Skeletal muscle tissue (tissue), 4 donors: ENCODE data around the gene HIVEP3. TPM values are rescaled to one million over a fixed set of nuclear protein-coding genes. Genes with fewer than 3 reads are reported as not detected.
A peak's percentile ranks its signal among the peaks of the same experiment; 100 is the strongest.

Experiments
- H3K27ac ChIP-seq: one replicate; pipeline ENCODE4 v1.7.0; 2013; ENCODE audit warnings: mild to moderate bottlenecking, low read depth, low read length, inconsistent platforms
- H3K27me3 ChIP-seq, 3 donors: one replicate each; pipeline ENCODE4 v1.7.0; 2013; ENCODE audit warnings: low read length in 3 of 3; ENCODE audit not compliant: control insufficient read depth in 3 of 3, insufficient read depth in 3 of 3
- H3K36me3 ChIP-seq, 3 donors: one replicate each; pipeline ENCODE4 v1.7.0; 2013; ENCODE audit warnings: low read length in 3 of 3; ENCODE audit not compliant: control insufficient read depth in 3 of 3, insufficient read depth in 3 of 3
- H3K4me1 ChIP-seq, 3 donors: one replicate each; pipeline ENCODE4 v1.7.0; 2013; ENCODE audit warnings: low read length in 3 of 3, mild to moderate bottlenecking in 3 of 3; ENCODE audit not compliant: control insufficient read depth in 3 of 3, insufficient read depth in 3 of 3
- H3K4me3 ChIP-seq, 3 donors: one replicate each; pipeline ENCODE4 v1.7.0; 2013; ENCODE audit warnings: low read length in 3 of 3
- H3K9ac ChIP-seq, 3 donors: one replicate each; pipeline ENCODE4 v1.7.0; 2013; ENCODE audit warnings: low read length in 3 of 3, mild to moderate bottlenecking in 3 of 3, moderate library complexity in 2 of 3, low read depth in 1 of 3
- H3K9me3 ChIP-seq, 3 donors: one replicate each; pipeline ENCODE4 v1.7.0; 2013; ENCODE audit warnings: low read length in 3 of 3; ENCODE audit not compliant: control insufficient read depth in 3 of 3
- total RNA-seq: library from RNA; depleted of rRNA; stranded (reverse); fragments of >200 nt; gene quantifications from one replicate; pipeline ENCODE4 v1.2.3, GENCODE V29; 2014
- donor health status: Osteomylitis.

The HIVEP3 gene
- total RNA-seq, 1 donor from 2014 or later = 0.52 TPM

- H3K27ac ChIP-seq = no peak overlapping the region
- H3K9ac ChIP-seq = no peak overlapping the region
Observed at GRCh38 chr1:41691424-41691823, 227.3 kb downstream of the HIVEP3 start.

DNA sequence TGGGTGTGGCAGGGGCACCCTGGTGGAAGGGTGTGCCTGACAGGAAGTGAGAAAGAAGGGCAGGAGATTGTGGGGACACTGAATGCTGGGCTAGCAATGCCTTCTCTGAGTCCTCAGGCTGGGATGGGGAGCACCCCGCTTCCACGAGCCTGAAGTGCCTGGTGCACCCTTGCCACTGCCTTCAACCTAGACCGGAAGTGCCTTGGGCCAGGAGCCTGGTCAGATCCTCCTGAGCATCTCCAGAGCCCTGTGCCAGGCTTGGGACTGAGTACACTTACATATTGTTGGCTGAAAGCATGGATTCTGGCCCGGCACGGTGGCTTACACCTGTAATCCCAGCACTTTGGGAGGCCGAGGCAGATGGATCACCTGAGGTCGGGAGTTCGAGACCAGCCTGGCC lies 228.4 kb downstream of the HIVEP3 start:
- no peaks in the 10 kb centered on the region for H3K36me3 ChIP-seq
- no peak overlapping the region for H3K4me3 ChIP-seq
- no peaks in the 10 kb centered on the region for H3K9me3 ChIP-seq
- H3K9ac ChIP-seq = no peak overlapping the region
- H3K27me3 ChIP-seq = no peaks in the 10 kb centered on the region
- no peak overlapping the region for H3K27ac ChIP-seq
- H3K4me1 ChIP-seq = peaks cover 5 to 13% (median 13%) of the 10 kb centered on the region in 3 donors

More at GRCh38 chr1:41691424-41691823, 227.3 kb downstream of the HIVEP3 start:
- no peaks in the 10 kb centered on the region for H3K36me3 ChIP-seq
- peaks cover 5 to 19% (median 14%) of the 10 kb centered on the region in 3 donors for H3K4me1 ChIP-seq
- no peaks in the 10 kb centered on the region for H3K27me3 ChIP-seq
- H3K9me3 ChIP-seq = no peaks in the 10 kb centered on the region
- H3K4me3 ChIP-seq = no peak overlapping the region

GRCh38 chr1:41689558-41689981 lies 229.2 kb downstream of the HIVEP3 start:
- Histone ChIP-seq H3K4me1 (peaks cover 9% of the 10 kb centered on the region in 3 donors), H3K9me3 (no peaks in the 10 kb centered on the region), H3K27me3 (no peaks in the 10 kb centered on the region), H3K36me3 (no peaks in the 10 kb centered on the region), H3K4me3 (no peak overlapping the region), H3K9ac (peak overlapping the region in 1 of 3 donors; percentile 21), H3K27ac (no peak overlapping the region)

- no peak overlapping the region for H3K9ac ChIP-seq
- no peaks in the 10 kb centered on the region for H3K9me3 ChIP-seq
- no peak overlapping the region for H3K4me3 ChIP-seq
- H3K27ac ChIP-seq = no peak overlapping the region
- H3K27me3 ChIP-seq = no peaks in the 10 kb centered on the region
- peaks cover 10 to 12% (median 12%) of the 10 kb centered on the region in 3 donors for H3K4me1 ChIP-seq
- no peaks in the 10 kb centered on the region for H3K36me3 ChIP-seq
Observed at GRCh38 chr1:41689139-41689538, 229.6 kb downstream of the HIVEP3 start.

DNA sequence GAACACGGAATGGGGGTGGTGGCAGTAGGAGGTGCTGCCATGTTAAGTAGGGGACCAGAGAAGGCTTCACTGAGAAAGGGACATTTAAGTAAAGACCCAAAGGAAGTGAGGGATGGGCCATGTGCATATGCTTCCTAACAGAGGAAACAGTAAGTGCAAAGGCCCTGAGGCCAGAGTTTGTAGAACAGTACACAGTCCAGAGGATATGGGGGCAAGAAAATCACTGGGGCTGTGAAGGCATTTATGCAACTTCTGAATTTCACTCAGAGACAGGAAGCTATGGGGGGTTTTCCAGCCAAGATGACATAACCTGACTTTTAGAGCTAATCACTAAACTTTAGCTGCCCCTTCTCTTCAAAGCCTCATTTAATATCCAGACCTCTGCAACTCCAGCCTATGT lies 231.7 kb downstream of the HIVEP3 start:
- H3K36me3 ChIP-seq = no peaks in the 10 kb centered on the region
- no peak overlapping the region for H3K27ac ChIP-seq
- H3K9me3 ChIP-seq = no peaks in the 10 kb centered on the region
- peaks cover 10 to 17% (median 14%) of the 10 kb centered on the region in 3 donors for H3K4me1 ChIP-seq
- no peaks in the 10 kb centered on the region for H3K27me3 ChIP-seq
- H3K4me3 ChIP-seq = no peak overlapping the region
- H3K9ac ChIP-seq = no peak overlapping the region

DNA sequence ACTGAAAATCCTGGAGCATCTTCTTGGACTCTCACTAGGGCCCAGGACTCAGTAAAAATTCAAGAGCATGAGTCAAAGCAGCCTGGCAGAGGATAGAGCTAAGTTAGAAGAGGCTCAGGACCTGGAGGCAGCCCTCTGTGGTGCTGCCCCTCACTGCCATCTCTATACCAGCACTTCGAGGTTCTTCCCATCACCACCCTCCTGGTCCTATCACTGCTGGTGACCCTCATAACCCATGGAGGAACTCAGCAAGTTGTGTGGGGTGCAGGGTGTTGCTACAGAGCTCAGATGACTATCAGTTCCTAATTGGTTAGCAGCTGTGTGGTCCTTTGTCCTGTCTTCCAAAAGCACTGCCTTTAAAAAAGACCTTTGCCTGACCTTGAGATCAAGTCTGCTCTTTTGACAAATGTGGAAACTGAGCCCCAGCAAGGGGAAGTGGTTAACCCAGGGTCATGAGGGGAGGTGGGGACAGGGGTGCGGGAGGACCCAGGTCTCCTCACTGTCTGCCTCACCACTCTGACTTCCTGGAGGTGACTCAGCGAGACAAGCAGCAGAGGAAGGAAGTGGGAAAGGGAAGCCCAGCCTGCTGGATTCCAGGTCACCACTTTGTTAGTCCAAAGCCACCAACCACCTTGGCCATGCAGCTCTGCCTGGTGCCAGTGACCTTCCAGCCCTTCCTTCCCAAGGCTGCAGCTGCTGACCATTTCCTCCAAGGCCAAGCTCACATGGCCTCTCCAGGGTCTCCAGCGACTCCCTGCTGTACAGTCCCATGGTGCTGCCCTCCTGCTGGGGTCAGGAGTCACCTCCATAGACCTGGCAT lies 234.8 kb downstream of the HIVEP3 start:
- Histone ChIP-seq H3K4me3 (no peak overlapping the region), H3K36me3 (no peaks in the 10 kb centered on the region), H3K4me1 (peaks cover 6 to 18% (median 14%) of the 10 kb centered on the region in 3 donors), H3K9me3 (no peaks in the 10 kb centered on the region), H3K9ac (no peak overlapping the region), H3K27ac (no peak overlapping the region), H3K27me3 (no peaks in the 10 kb centered on the region)

GRCh38 chr1:41682845-41683625 lies 235.7 kb downstream of the HIVEP3 start:
- Histone ChIP-seq H3K36me3 (no peaks in the 10 kb centered on the region), H3K27me3 (no peaks in the 10 kb centered on the region), H3K27ac (no peak overlapping the region), H3K4me1 (peaks cover 14 to 27% (median 21%) of the 10 kb centered on the region in 3 donors), H3K9me3 (no peaks in the 10 kb centered on the region), H3K9ac (no peak overlapping the region), H3K4me3 (no peak overlapping the region)

GRCh38 chr1:41682149-41682548 lies 236.6 kb downstream of the HIVEP3 start:
- Histone ChIP-seq H3K27ac (no peak overlapping the region), H3K36me3 (no peaks in the 10 kb centered on the region), H3K9me3 (no peaks in the 10 kb centered on the region), H3K9ac (no peak overlapping the region), H3K4me3 (no peak overlapping the region), H3K4me1 (peaks cover 16 to 28% (median 28%) of the 10 kb centered on the region in 3 donors), H3K27me3 (no peaks in the 10 kb centered on the region)

DNA sequence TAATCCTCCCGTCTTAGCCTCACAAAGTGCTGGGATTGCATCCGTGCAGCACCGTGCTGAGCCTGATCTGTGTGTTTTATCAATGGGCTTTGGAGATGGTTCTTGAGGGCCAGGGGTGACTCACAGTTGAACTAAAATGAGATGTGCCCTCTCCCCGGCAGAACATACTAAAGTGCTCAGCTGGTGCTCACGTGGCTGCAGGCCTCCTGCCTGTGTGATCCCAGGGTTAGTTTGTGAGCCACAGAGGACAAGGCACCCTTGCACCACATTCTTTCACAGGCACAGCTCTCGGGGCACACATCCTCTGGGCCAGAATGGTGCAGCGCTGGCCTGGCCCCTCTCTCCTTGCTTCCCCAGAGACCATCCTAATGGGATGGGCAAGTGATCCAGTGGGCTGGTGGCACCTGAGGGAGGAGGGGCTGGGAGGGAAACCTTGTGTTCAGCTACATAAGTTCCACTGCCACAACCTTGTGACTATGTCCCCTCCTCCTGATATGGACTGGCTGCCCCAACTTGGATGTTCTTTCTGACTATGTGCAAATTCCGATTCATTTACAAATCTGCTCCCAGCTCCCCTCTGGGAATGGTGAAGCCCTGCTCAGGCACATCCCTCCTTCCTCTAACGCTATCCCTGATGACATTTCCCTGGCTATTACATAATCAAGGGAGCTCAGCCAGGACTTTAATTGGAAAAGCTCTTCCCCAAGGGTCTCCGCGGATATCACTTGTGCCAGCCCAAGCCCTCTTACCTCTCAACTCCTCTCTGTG lies 237.2 kb downstream of the HIVEP3 start:
- peaks cover 19 to 28% (median 28%) of the 10 kb centered on the region in 3 donors for H3K4me1 ChIP-seq
- no peaks in the 10 kb centered on the region for H3K9me3 ChIP-seq
- no peak overlapping the region for H3K4me3 ChIP-seq
- no peak overlapping the region for H3K9ac ChIP-seq
- no peaks in the 10 kb centered on the region for H3K27me3 ChIP-seq
- H3K27ac ChIP-seq = no peak overlapping the region
- H3K36me3 ChIP-seq = no peaks in the 10 kb centered on the region
